Small intestine (tissue), 7 donors: ENCODE measurements around the gene MARCHF4. TPM values are rescaled to one million over a fixed set of nuclear protein-coding genes. Genes with fewer than 3 reads are reported as not detected.
"Not testable (repeated sequence)": the region's sequence is repeated elsewhere in the genome, so short reads cannot be mapped to it uniquely, and the experiment has no call there.

ENCODE experiments used
- DNase-seq, 2 donors: peaks; one replicate each; pipeline versions ENCODE4 v3.0.0 to v3.0.0-alpha.2; 2013
- FAIRE-seq: peaks from 2 replicates; lab custom pipeline; 2012; peaks lifted over from hg19 to GRCh38; lab: Jason Lieb, UNC
- H3K27ac ChIP-seq, 3 donors: one replicate each; pipeline ENCODE4 v1.5.1; 2013; ENCODE audit warnings: low read length in 2 of 3, mild to moderate bottlenecking in 2 of 3, control low read depth in 1 of 3, inconsistent platforms in 1 of 3, low read depth in 1 of 3, moderate library complexity in 1 of 3
- H3K27me3 ChIP-seq, 3 donors: one replicate each; pipeline ENCODE4 v1.6.1; 2013; ENCODE audit warnings: low read length in 3 of 3, inconsistent platforms in 1 of 3; ENCODE audit not compliant: control insufficient read depth in 3 of 3, insufficient read depth in 3 of 3
- H3K36me3 ChIP-seq, 3 donors: one replicate each; pipeline ENCODE4 v1.6.1; 2013; ENCODE audit warnings: low read length in 3 of 3, inconsistent platforms in 1 of 3, low read depth in 1 of 3, mild to moderate bottlenecking in 1 of 3, moderate library complexity in 1 of 3; ENCODE audit not compliant: control insufficient read depth in 3 of 3, insufficient read depth in 2 of 3
- H3K4me1 ChIP-seq, 3 donors: one replicate each; pipeline ENCODE4 v1.6.1; 2013; ENCODE audit warnings: low read length in 2 of 3, inconsistent platforms in 1 of 3, low read depth in 1 of 3, mild to moderate bottlenecking in 1 of 3, moderate library complexity in 1 of 3; ENCODE audit not compliant: control insufficient read depth in 3 of 3, insufficient read depth in 2 of 3
- H3K4me3 ChIP-seq, 3 donors: one replicate each; pipeline ENCODE4 v1.5.1; 2013; ENCODE audit warnings: low read length in 3 of 3, control low read depth in 1 of 3, inconsistent platforms in 1 of 3, low read depth in 1 of 3, mild to moderate bottlenecking in 1 of 3, moderate library complexity in 1 of 3
- H3K9me3 ChIP-seq, 2 donors: one replicate each; pipeline ENCODE4 v1.6.1; 2013; ENCODE audit warnings: low read depth in 1 of 2, low read length in 1 of 2; ENCODE audit not compliant: control insufficient read depth in 2 of 2, insufficient read depth in 1 of 2
- WGBS, 3 donors: extraction: QIAGEN DNeasy Blood & Tissue Kit; methylation state at CpG; one replicate each; pipeline ENCODE4 v1.1.7; 2013; 5-methylcytosine and 5-hydroxymethylcytosine counted together
- polyA plus RNA-seq, 4 donors: library from polyadenylated mRNA; stranded (reverse) in 3 of 4; unstranded in 1 of 4; fragments of 200-250 nt in 3 of 4; fragments of 120-200 nt in 1 of 4; gene quantifications; one replicate each; pipeline versions ENCODE4 v1.2.1 to v1.2.3, GENCODE V29; 2013
- donor health status: healthy with polysubstance abuse.
- donor health status: control.
- donor health status: control.
- donor health status: Bipolar disorder and iron deficiency.
- donor health status: healthy.

MARCHF4 gene
- polyA plus RNA-seq, 4 donors, result 0.27 to 0.95 (median 0.82) TPM; not detected in 1

DNA sequence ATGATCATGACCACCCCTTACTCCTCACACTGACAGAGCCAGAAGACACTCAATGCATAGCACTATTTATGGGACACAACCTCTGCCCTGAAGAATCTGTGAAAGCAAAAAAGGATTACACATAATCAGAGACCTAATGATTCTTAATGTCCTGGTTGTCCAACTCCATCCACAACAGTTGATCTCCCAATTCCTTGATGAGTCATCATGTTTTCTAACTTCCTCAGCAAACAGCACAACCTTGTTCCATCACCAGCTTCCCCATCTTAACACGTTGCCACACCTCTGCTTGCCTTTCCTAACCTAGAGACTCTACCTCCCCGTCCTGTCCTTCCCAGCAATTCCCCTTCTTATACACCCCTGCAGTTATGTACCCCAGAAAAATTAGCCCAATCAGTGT, 13.2 kb upstream of the MARCHF4 start:
- no peaks in the 10 kb centered on the region for H3K36me3 ChIP-seq
- FAIRE-seq (no peak), DNase-seq (no peak)
- WGBS, 3 donors, result 33 to 65% (median 45%) methylated on average over 2 of the region's 2 CpGs
- H3K4me3 ChIP-seq, result no peak overlapping the region
- peaks cover 0 to 4% (median 0%) of the 10 kb centered on the region in 3 donors for H3K27me3 ChIP-seq
- H3K27ac ChIP-seq, result no peak overlapping the region
- no peaks in the 10 kb centered on the region for H3K4me1 ChIP-seq
- no peaks in the 10 kb centered on the region for H3K9me3 ChIP-seq

DNA sequence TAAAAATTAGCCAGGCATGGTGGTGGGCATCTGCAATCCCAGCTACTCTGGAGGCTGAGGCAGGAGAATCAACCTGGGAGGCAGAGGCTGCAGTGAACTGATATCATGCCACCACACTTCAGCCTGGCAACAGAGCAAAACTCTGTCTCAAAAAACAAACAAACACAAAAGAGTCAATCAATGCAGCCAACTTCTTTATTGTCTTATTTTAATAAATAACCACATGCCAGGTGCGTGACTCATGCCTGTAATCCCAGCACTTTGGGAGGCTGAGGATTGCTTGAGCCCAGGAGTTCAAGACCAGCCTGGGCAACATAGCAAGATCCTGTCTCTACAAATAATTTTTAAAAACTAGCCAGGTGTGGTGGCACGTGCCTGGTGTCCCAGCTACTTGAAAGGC, 12.1 kb upstream of the MARCHF4 start:
- not testable (repeated sequence) for DNase-seq, H3K36me3 ChIP-seq, H3K4me3 ChIP-seq, H3K27ac ChIP-seq, H3K9me3 ChIP-seq, H3K4me1 ChIP-seq, H3K27me3 ChIP-seq, FAIRE-seq
- 54 to 82% (median 72%) methylated on average over 2 of the region's 2 CpGs for WGBS, 3 donors

DNA sequence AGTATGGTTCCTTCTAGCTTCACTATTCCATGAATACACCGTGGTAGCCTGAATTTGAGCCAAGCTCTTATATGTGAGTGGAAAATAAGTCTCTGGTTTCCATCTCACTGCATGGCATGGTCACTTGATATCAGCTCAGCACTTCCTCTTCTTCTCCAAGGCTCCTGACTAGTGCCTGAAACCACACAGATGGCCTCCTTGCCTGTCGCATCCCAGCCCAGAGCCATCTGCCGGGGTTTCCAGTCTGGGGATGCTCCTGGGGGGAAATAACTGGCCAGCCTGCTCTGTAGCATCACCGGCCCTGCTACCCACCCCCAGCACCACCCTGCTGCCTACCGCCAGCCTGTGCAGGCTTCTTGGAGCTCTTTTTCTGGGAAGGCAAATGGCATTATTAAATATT, 7.7 kb upstream of the MARCHF4 start:
- no peak for DNase-seq
- no peak overlapping the region for H3K4me3 ChIP-seq
- 78 to 79% (median 79%) methylated on average over 5 of the region's 5 CpGs for WGBS, 3 donors

DNA sequence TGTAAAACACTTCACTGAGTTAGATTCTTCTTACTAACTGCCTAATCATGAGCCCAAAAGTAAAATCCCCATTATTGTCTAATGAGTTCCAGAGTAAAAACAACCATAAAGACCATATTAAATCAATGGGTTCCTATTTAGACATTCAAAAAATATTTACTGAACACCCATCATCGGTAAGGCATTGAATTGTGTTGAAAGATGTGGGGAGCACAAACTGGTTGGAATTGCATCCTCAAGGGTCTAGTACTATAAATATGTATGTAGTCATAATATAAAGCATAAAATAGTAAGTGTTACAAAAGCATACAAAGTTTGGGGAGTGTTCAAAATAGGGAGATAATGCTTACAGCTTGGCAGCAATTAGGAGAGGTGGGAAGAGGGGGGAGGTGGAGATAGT, 3.0 kb upstream of the MARCHF4 start:
- Histone ChIP-seq H3K27ac (no peak overlapping the region), H3K27me3 (peaks cover 0 to 33% (median 10%) of the 10 kb centered on the region in 3 donors), H3K4me1 (peaks cover 2 to 4% (median 3%) of the 10 kb centered on the region in 3 donors), H3K4me3 (no peak overlapping the region), H3K36me3 (no peaks in the 10 kb centered on the region), H3K9me3 (no peaks in the 10 kb centered on the region)
- 74 to 85% (median 81%) methylated on average over 1 of the region's 1 CpG for WGBS, 3 donors
- DNase-seq (no peak), FAIRE-seq (no peak)

More for the DNA sequence above, 7.7 kb upstream of the MARCHF4 start:
- Histone ChIP-seq H3K4me1 (no peaks in the 10 kb centered on the region), H3K27me3 (peaks cover 0 to 2% (median 0%) of the 10 kb centered on the region in 3 donors), H3K9me3 (no peaks in the 10 kb centered on the region), H3K36me3 (no peaks in the 10 kb centered on the region), H3K27ac (no peak overlapping the region)
- FAIRE-seq, result no peak

DNA sequence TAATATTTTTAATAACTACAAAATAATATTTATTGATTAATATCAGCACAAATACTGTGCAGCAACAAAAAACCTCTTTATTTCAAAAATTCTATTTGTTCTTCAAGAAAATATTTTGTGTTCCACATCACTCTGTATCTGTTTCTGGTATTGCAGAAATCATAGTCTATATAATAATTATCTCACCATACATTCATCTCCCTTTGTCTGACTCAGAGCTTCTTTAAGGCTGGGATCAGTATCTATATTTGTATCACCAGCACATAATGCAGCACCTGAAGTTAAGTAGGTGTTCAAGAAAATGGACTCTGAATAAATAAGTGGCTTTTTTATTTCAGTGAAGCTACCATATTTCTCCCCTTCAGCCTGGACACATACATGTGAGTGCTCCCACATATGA, 1.6 kb upstream of the MARCHF4 start:
- H3K27ac ChIP-seq, result no peak overlapping the region
- H3K4me3 ChIP-seq, result no peak overlapping the region
- H3K9me3 ChIP-seq, result no peaks in the 10 kb centered on the region
- no peaks in the 10 kb centered on the region for H3K36me3 ChIP-seq
- peaks cover 0 to 39% (median 20%) of the 10 kb centered on the region in 3 donors for H3K27me3 ChIP-seq
- no peak for DNase-seq
- H3K4me1 ChIP-seq, result peaks cover 2 to 4% (median 3%) of the 10 kb centered on the region in 3 donors
- FAIRE-seq, result no peak

GRCh38 chr2:216372761-216373291, 543 bp upstream of the MARCHF4 start:
- no peaks in the 10 kb centered on the region for H3K9me3 ChIP-seq
- no peak overlapping the region for H3K4me3 ChIP-seq
- DNase-seq, result no peak
- H3K27me3 ChIP-seq, result peaks cover 0 to 48% (median 23%) of the 10 kb centered on the region in 3 donors
- H3K36me3 ChIP-seq, result no peaks in the 10 kb centered on the region
- H3K27ac ChIP-seq, result no peak overlapping the region
- FAIRE-seq, result no peak
- H3K4me1 ChIP-seq, result peaks cover 2 to 4% (median 3%) of the 10 kb centered on the region in 3 donors
- 30 to 46% (median 31%) methylated on average over 6 of the region's 6 CpGs for WGBS, 3 donors

DNA sequence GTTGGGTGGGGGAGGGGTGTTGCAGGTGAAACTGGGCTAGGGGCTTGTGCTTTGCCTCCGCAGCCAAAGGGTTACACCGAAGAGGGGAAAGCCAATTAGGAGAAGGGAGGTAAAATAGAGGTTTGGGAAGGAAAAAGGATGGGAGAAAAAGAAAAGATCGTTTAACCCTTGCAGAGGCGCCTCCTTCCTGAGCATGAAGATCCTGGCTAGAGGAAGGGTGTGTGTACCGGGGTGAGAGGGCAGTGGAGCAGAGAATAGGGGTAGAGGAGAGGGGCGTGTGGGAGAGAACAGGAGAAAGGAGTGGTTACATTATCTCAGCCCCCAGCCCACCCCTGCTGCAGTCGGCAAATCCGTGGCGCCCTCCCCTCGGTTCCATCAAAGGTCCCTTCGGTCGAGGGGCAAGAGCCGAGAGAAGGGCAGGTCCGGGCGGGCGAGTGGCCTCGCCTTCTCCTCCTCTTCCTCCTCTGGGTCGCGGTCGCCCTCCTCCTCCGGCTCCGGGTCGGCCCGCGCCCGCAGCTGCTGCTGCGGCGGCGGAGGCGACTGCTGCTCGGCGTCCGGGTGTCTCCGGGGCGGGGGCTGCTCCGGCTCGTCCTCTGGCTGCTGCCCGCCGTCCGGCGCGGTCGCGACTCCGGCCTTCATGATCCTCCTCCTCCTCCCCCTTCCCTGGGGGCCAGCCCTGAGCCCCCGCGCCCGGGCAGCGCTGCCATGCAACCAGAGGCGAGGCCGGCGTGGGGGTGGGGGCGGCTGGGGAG, 1.1 kb downstream of the MARCHF4 start:
- WGBS, 3 donors, result 1 to 8% (median 4%) methylated on average over 31 to 53 of the region's 53 CpGs
- no peak overlapping the region for H3K27ac ChIP-seq
- no peak for FAIRE-seq
- H3K9me3 ChIP-seq, result no peaks in the 10 kb centered on the region
- H3K4me3 ChIP-seq, result no peak overlapping the region
- H3K36me3 ChIP-seq, result no peaks in the 10 kb centered on the region
- H3K4me1 ChIP-seq, result peaks cover 2 to 4% (median 3%) of the 10 kb centered on the region in 3 donors
- H3K27me3 ChIP-seq, result peaks cover 0 to 50% (median 23%) of the 10 kb centered on the region in 3 donors
- no peak for DNase-seq

- no peak overlapping the region for H3K27ac ChIP-seq
- H3K4me3 ChIP-seq, result no peak overlapping the region
- H3K27me3 ChIP-seq, result peaks cover 0 to 50% (median 23%) of the 10 kb centered on the region in 3 donors
- H3K9me3 ChIP-seq, result no peaks in the 10 kb centered on the region
- 74 to 83% (median 79%) methylated on average over 18 of the region's 18 CpGs for WGBS, 3 donors
- no peak for FAIRE-seq
- H3K4me1 ChIP-seq, result peaks cover 2 to 4% (median 3%) of the 10 kb centered on the region in 3 donors
- no peaks in the 10 kb centered on the region for H3K36me3 ChIP-seq
- DNase-seq, result no peak
Measured at GRCh38 chr2:216369821-216370220, 2.5 kb downstream of the MARCHF4 start.
